Aorta (tissue), 5 donors: Measurements from ENCODE around the gene FDX2. TPM values are rescaled to one million over a fixed set of nuclear protein-coding genes. Genes with fewer than 3 reads are reported as not detected.

Experiments
- ATAC-seq: fragments of 200-7000 bp; cut with Tn5 transposase; one replicate; pipeline ENCODE4 v1.9.1; 2022; ENCODE audit warnings: moderate library complexity; ENCODE audit not compliant: low FRiP score
- DNase-seq, 2 donors: peaks; one replicate each; pipeline ENCODE4 v3.0.0-alpha.2; 2020
- H3K27ac ChIP-seq, 2 donors: one replicate each; pipeline ENCODE4 v1.5.1; 2013; ENCODE audit warnings: low read length in 2 of 2, mild to moderate bottlenecking in 2 of 2, moderate library complexity in 2 of 2, control low read depth in 1 of 2, inconsistent platforms in 1 of 2, low read depth in 1 of 2
- H3K27me3 ChIP-seq, 2 donors: one replicate each; pipeline ENCODE4 v1.6.1; 2013; ENCODE audit warnings: control low read depth in 1 of 2, low read length in 1 of 2, mild to moderate bottlenecking in 1 of 2, moderate library complexity in 1 of 2; ENCODE audit not compliant: insufficient read depth in 2 of 2, control insufficient read depth in 1 of 2
- H3K36me3 ChIP-seq, 2 donors: one replicate each; pipeline ENCODE4 v1.6.1; 2013; ENCODE audit warnings: control low read depth in 1 of 2, low read length in 1 of 2, mild to moderate bottlenecking in 1 of 2; ENCODE audit not compliant: insufficient read depth in 2 of 2, control insufficient read depth in 1 of 2
- H3K4me1 ChIP-seq, 2 donors: one replicate each; pipeline ENCODE4 v1.6.1; 2013; ENCODE audit warnings: low read length in 2 of 2, control low read depth in 1 of 2, mild to moderate bottlenecking in 1 of 2, moderate library complexity in 1 of 2; ENCODE audit not compliant: insufficient read depth in 2 of 2, control insufficient read depth in 1 of 2
- H3K4me3 ChIP-seq, 2 donors: one replicate each; pipeline ENCODE4 v1.5.1; 2013; ENCODE audit warnings: low read length in 2 of 2, control low read depth in 1 of 2, mild to moderate bottlenecking in 1 of 2
- H3K9me3 ChIP-seq: one replicate; pipeline ENCODE4 v1.6.1; 2013; ENCODE audit warnings: mild to moderate bottlenecking, low read length; ENCODE audit not compliant: control insufficient read depth
- WGBS, 2 donors: extraction: QIAGEN DNeasy Blood & Tissue Kit; methylation state at CpG; one replicate each; pipeline ENCODE4 v1.1.7; 2013; 5-methylcytosine and 5-hydroxymethylcytosine counted together
- intact Hi-C, 2 donors: fragments of 100-400 bp; cut with DNase I; formaldehyde crosslinking; loops; one replicate each; pipeline versions ENCODE4 v1.14.2 to v1.15.0; 2022
- polyA plus RNA-seq, 2 donors: library from polyadenylated mRNA; stranded (reverse); fragments of 200-250 nt; gene quantifications; one replicate each; pipeline ENCODE4 v1.2.3, GENCODE V29; 2013
- total RNA-seq, 2 donors: library from RNA; stranded (reverse); fragmentation: NEBNext Ultra II Directional; extraction: Animal tissue kit (Norgen Biotek cat#: 25700); gene quantifications; one replicate each; pipeline ENCODE4 v1.2.1, GENCODE V29; 2021
- donor health status: healthy with polysubstance abuse.
- donor health status: Bipolar disorder and iron deficiency.
- donor health status: DM: no; HTN: no; CAD: no.
- donor health status: DM: no; HTN: no; CAD: no.
- donor health status: DM: yes; HTN: yes; CAD: no.

FDX2 gene
- total and polyA plus RNA-seq, 4 donors = 7.5 to 26.0 (median 21.6) TPM

DNA sequence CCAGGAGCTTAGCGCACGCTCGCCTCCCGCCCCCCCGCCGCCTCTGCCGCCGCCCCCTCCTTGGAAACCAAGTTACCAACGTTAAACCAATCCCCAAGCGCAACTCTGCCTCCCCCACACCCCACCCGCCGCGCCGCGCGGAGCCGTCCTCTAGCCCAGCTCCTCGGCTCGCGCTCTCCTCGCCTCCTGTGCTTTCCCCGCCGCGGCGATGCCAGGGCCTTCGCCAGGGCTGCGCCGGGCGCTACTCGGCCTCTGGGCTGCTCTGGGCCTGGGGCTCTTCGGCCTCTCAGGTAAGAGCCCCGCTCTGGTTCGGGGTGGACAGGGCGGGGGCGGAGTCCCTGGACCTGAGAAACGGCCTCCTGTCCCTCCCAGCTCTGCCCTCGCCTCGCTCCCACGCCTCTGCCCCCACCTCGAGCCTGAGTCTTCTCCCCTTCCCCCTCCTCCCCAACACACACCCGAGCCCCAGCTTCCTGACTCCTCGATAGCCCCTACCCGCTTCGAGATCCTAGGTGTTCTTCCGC, 25.9 kb downstream of the FDX2 start, which contains the start of gene ICAM5:
TSS of gene ICAM5 (plus strand) at position 117 of the 521 bp plus-strand sequence. CDS start at position 209, 92 bp downstream.
- no peak for DNase-seq
- H3K4me1 ChIP-seq = no peaks in the 10 kb centered on the region
- intact Hi-C loops = no loop called here
- 0 to 1% methylated on average over 36 to 45 of the region's 45 CpGs for WGBS, 2 donors
- H3K27ac ChIP-seq = no peak within 1 kb of the TSS
- no peaks in the 10 kb centered on the region for H3K9me3 ChIP-seq
- no peaks in the 10 kb centered on the region for H3K36me3 ChIP-seq
- H3K4me3 ChIP-seq = no peak within 1 kb of the TSS
- no peak for ATAC-seq
- no peaks in the 10 kb centered on the region for H3K27me3 ChIP-seq

- H3K4me3 ChIP-seq = no peak overlapping the region
- 1% methylated on average over 48 to 50 of the region's 50 CpGs for WGBS, 2 donors
- no peaks in the 10 kb centered on the region for H3K36me3 ChIP-seq
- H3K27me3 ChIP-seq = no peaks in the 10 kb centered on the region
- H3K27ac ChIP-seq = no peak overlapping the region
- DNase-seq = no peak
- H3K9me3 ChIP-seq = no peaks in the 10 kb centered on the region
- H3K4me1 ChIP-seq = no peaks in the 10 kb centered on the region
- ATAC-seq = no peak
- intact Hi-C loops = no loop called here
Measured at GRCh38 chr19:10289167-10289835, 26.5 kb downstream of the FDX2 start.

GRCh38 chr19:10288662-10289166, 27.1 kb downstream of the FDX2 start:
- no peak for ATAC-seq
- Histone ChIP-seq H3K27ac (no peak overlapping the region), H3K4me3 (no peak overlapping the region), H3K4me1 (no peaks in the 10 kb centered on the region), H3K9me3 (no peaks in the 10 kb centered on the region), H3K36me3 (no peaks in the 10 kb centered on the region), H3K27me3 (no peaks in the 10 kb centered on the region)
- DNase-seq = peak in 1 of 2 donors; percentile 59
- intact Hi-C loops = no loop called here
- WGBS, 2 donors = 3 to 4% methylated on average over 23 of the region's 23 CpGs

GRCh38 chr19:10286803-10287737, 28.7 kb downstream of the FDX2 start, which contains the start of gene ICAM4:
ICAM4 (plus strand) TSS chr19:10286955; CDS start chr19:10287013, 58 bp downstream.
- no peak within 1 kb of the TSS for H3K27ac ChIP-seq
- WGBS, 2 donors = 3% methylated on average over 57 to 59 of the region's 59 CpGs
- H3K4me3 ChIP-seq = no peak within 1 kb of the TSS
- no peaks in the 10 kb centered on the region for H3K27me3 ChIP-seq
- no peaks in the 10 kb centered on the region for H3K9me3 ChIP-seq
- no peaks in the 10 kb centered on the region for H3K4me1 ChIP-seq
- H3K36me3 ChIP-seq = no peaks in the 10 kb centered on the region
- ATAC-seq (peak; percentile 67), DNase-seq (peak in 1 of 2 donors; percentile 81)
- intact Hi-C loops = no loop called here

DNA sequence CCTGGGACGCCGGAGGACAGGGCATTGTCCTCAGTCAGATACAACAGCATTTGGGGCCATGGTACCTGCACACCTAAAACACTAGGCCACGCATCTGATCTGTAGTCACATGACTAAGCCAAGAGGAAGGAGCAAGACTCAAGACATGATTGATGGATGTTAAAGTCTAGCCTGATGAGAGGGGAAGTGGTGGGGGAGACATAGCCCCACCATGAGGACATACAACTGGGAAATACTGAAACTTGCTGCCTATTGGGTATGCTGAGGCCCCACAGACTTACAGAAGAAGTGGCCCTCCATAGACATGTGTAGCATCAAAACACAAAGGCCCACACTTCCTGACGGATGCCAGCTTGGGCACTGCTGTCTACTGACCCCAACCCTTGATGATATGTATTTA, 30.4 kb downstream of the FDX2 start:
- H3K27me3 ChIP-seq = no peaks in the 10 kb centered on the region
- no peaks in the 10 kb centered on the region for H3K4me1 ChIP-seq
- H3K27ac ChIP-seq = no peak overlapping the region
- intact Hi-C loops = no loop called here
- no peaks in the 10 kb centered on the region for H3K36me3 ChIP-seq
- no peaks in the 10 kb centered on the region for H3K9me3 ChIP-seq
- ATAC-seq = no peak
- 94 to 96% methylated on average over 4 of the region's 4 CpGs for WGBS, 2 donors
- DNase-seq = no peak
- H3K4me3 ChIP-seq = no peak overlapping the region

DNA sequence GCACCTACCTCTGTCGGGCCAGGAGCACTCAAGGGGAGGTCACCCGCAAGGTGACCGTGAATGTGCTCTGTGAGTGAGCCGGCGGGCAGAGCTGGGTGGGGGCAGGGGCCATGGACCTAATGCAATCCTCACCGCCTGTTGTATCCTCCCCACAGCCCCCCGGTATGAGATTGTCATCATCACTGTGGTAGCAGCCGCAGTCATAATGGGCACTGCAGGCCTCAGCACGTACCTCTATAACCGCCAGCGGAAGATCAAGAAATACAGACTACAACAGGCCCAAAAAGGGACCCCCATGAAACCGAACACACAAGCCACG, 30.9 kb downstream of the FDX2 start:
- no peaks in the 10 kb centered on the region for H3K27me3 ChIP-seq

GRCh38 chr19:10284065-10284959, 31.5 kb downstream of the FDX2 start:
- intact Hi-C loops = no loop called here
- no peaks in the 10 kb centered on the region for H3K4me1 ChIP-seq
- 93 to 94% methylated on average over 34 of the region's 34 CpGs for WGBS, 2 donors
- no peak overlapping the region for H3K4me3 ChIP-seq
- H3K9me3 ChIP-seq = no peaks in the 10 kb centered on the region
- H3K36me3 ChIP-seq = no peaks in the 10 kb centered on the region
- no peak for DNase-seq
- H3K27ac ChIP-seq = no peak overlapping the region
- ATAC-seq = no peak
- no peaks in the 10 kb centered on the region for H3K27me3 ChIP-seq

More for the DNA sequence above, 30.9 kb downstream of the FDX2 start:
- DNase-seq (no peak), ATAC-seq (no peak)
- no peak overlapping the region for H3K27ac ChIP-seq
- WGBS, 2 donors = 97 to 98% methylated on average over 13 of the region's 13 CpGs
- no peaks in the 10 kb centered on the region for H3K36me3 ChIP-seq
- H3K9me3 ChIP-seq = no peaks in the 10 kb centered on the region
- H3K4me1 ChIP-seq = no peaks in the 10 kb centered on the region
- intact Hi-C loops = no loop called here
- no peak overlapping the region for H3K4me3 ChIP-seq
